HG03460 (cell line): ENCODE results near the gene PLPP3.

Source experiments
- ATAC-seq: cut with Tn5 transposase; IDR thresholded peaks from one replicate; pipeline ENCODE4 v1.9.1; 2021; ENCODE audit not compliant: unreplicated experiment

The PLPP3 gene

DNA sequence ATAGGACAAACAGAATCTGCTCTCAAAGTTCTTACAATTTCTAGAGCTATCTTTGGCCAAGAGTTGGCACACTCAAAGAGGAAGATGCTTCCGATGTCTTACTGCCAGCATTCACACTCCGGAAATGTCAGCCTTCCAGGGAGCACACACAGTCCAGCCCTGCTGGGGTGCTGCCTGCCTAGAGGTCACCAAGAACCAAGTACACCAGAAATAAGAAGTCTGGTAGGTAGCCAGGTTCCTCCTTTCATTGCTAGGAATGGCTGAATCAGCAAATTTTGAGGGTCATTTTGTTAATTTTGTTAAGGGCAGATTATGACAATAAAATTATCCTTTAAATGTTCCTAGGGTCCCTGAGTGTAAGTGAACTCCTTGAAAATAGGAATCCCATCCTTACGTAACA, 77.5 kb downstream of the PLPP3 start:
- ATAC-seq: no peak

DNA sequence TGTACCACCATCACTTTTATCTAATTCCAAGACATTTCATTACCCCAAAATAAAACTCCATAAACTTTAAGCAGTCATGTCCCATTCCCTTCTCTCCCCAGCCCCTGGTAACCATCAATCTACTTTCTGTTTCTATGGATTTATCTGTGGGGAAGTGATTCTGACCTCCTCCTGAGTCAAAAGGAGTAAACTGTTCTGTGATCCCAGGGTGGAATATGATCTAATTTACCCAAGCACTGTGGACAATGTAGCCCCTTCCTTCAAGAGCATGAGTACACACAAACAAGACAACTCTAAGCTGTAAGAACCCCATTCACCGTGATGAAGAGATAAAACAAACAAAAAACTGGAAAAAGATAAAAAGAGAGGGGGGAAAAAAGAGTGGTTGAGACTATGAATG, 77.9 kb downstream of the PLPP3 start:
- ATAC-seq: no peak

DNA sequence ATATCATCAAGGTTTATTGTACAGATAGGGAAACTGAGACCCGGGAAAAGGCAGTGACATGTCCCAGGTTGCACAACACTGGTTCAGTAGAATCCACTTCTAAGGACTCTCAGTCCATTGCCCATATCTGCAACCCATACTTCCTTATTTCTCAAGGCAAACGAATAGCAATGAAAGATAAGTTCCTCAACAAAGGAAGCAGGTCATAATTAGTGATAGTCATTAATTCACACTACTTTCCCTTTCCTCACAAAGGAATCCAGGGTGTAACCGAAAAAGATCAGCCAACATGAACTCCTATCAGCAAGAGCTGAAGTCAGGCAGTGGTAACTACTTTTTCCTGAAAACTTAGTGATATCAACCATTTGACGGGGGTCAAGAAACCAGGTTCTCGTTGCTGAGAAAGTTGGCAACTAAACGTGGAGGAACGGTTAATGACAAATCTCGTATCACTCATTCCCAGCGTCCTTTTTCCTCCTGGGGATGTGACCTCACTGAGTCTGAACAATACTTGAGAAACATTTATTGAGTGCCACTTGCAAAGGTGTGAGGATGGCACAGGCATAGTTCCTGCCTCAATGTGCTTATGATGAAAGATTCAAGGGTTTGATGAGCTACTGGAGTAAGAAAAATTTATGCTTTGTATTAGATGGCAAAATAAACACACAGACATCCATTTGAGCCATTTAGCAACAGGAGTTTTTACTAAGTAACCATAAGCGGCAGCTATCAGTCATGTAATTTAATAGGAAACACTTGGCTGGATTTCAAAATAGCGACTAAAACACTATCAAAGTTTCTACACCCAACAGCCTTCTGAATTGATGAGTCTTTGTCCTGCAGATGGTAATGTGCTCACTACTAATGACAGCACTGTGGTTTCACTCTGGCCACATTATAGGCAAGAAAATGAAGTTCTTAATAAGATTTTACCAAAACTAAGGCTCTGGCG, 82.3 kb downstream of the PLPP3 start:
- ATAC-seq: no peak

DNA sequence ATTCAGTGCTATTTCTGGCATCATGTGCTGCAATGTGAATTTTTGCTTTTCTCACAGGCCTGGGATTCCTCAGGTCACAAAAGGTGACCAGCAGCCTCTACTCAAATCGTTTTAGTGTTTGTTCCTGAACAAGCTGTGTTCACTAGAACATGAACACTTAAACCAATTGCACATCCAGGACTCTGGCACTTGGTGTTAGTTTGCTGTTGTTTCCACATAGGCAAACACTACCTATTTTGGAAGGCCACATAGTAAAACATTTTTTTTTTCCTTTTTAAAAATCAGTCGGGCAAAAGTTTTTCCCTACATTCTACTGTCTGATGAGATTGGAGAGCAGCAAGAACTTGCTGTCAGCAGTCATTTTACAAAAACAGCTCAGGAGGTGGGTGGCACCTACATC, 83.2 kb downstream of the PLPP3 start:
- no peak for ATAC-seq

DNA sequence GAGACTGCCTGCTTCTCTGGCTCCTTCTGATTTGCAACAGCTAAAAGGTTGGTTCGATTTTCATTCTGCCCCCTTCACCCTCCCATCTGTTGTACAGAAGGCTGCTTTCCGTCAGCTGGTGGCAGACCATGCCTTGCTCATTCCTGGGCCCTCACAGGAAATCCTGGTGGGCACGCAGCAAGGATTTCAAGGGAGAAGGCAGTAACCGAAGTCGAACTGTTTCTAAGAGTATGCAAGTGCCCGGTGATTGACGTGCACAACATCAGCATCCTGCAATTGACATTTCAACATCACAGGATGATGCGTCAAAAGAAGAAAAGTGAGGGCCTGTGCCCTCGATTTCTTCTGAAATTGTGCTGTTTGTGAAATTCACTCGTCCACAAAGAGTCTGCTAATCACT, 83.8 kb downstream of the PLPP3 start:
- no peak for ATAC-seq

DNA sequence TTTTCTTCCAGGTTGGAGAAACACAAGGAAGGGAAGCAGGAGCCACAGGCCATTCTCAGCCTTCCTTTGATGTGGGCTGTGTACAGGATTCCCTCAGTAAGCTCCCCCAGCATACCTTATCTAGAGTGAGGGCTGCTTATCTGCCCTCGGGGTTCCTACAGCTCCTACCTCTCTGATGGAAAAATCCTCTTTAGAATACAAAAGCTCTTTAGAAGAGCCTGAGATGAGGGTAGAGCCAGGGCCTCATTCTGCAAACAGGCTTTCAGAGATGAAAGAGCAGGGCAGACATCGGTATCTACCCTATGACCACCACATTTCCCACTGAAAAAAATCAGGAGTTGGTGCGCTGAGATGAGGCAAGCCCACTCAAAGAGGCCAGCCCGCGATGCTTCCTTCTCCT, 85.1 kb downstream of the PLPP3 start:
- no peak for ATAC-seq

DNA sequence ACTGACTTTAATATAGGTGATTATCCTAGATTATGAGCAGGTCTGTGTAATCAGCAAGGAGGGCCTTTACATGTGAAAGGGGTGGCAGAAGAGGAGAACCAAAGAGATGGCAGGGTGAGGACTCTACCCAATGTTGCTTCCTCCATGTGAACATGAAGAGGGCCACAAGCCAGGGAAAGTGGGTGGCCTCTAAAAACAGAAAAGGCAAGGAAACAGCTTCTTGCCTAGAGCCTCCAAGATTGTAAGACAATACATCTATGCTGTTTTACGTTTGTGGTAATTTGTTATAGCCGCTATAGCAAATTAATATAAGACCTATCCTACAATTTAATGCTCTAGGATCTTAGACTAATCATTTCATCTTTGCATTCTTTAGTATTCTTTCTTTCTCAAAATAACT, 85.5 kb downstream of the PLPP3 start:
- ATAC-seq: no peak

DNA sequence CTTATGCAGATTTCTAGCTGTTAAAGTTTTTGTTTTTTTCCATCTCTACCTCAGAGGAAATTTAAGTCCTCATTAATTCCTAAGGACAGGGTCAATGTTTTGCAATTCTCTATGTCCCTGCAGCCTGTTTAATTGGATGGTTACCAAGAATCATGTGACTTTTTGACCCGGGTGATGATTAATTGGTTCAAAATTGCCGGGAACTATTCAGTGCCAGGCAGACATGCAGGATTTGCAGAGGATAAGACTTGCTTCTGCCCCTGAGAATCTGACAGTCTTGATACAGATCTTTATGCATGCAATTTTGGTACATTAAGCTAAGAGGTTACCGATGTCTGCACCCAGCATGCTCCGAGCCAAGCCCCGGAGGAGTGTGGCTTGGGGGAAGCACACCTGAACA, 87.9 kb downstream of the PLPP3 start:
- no peak for ATAC-seq

DNA sequence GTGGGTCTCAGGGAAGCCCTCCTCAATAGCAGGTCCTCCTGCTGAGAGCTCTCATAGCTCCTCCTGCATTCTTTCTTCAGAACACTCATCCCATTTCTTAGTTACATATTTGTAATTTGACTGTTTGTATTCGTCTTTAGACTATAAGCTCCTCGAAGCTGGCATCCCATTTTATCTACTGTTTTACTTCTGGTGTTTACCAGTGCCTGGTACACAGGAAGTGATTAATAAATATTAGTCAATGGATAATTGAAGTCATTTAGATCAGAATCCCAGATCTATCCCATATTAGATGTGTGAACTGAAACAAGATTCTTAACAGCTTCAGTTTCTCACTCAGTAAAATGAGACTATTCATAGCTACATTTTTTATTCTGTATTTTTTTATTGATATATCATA, 88.7 kb downstream of the PLPP3 start:
- ATAC-seq: no peak

DNA sequence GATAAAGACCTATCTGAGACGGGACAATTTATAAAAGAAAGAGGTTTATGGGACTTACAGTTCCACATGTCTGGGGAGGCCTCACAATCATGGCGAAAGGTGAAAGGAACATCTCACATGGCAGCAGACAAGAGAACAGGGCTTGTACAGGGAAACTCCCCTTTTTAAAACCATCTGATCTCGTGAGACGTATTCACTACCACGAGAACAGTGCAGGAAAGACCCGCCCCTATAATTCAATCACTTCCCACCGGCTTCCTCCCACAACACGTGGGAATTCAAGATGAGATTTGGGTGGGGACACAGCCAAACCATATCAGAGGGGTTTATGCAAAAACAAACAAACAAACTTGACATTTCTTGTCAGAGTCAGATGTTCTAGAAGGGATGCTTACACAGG, 89.7 kb downstream of the PLPP3 start:
- no peak for ATAC-seq

DNA sequence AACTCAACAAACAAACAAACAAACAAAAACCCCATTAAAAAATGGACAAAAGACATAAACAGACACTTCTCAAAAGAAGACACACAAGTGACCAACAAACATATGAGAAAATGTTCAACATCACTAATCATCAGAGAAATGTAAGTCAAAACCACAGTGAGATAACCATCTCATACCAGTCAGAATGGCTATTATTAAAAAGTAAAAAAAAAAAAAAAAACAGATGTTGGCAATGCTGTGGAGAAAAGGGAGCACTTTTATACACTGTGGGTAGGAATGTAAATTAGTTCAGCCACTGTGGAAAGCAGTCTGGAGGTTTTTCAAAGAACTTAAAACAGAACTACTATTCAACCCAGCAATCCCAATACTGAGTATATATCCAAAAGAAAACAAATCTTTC, 94.7 kb downstream of the PLPP3 start:
- ATAC-seq: no peak

DNA sequence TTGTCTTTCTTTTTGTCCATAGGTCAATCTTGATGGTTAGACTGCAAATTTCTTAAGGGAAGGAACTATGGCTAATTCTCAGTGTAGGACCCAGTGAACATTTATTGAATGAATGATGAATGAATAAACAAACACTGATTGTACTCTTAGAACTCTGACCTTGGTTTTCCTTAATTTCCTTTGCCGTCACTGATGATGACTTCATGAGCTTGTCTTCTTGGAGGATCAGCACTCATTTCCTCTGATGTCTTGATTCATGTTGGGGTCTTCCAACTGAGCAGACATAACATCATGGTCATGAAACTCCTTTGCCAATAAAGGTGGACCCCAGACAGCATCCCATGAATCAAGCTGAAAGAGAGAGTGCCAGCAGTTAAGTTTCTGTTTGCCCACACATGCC, 96.3 kb downstream of the PLPP3 start:
- ATAC-seq: no peak

DNA sequence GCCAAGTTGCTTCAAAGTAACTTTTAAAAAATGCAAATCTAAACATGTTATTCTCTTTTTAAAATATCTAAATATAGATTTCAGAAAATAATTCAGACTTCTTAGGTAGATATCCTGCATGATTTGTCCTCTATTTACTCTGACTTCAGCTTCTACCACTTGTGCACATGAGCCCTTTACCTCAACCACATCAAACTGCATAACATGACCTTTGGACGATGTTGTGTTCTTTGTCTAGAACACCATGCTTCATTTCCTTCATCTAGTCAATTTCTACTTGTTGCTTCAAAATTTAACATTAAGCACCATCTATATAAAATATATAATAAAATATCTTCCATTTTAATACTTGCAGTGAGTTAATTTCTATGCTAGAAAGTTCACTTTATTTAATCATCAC, 96.9 kb downstream of the PLPP3 start:
- no peak for ATAC-seq

DNA sequence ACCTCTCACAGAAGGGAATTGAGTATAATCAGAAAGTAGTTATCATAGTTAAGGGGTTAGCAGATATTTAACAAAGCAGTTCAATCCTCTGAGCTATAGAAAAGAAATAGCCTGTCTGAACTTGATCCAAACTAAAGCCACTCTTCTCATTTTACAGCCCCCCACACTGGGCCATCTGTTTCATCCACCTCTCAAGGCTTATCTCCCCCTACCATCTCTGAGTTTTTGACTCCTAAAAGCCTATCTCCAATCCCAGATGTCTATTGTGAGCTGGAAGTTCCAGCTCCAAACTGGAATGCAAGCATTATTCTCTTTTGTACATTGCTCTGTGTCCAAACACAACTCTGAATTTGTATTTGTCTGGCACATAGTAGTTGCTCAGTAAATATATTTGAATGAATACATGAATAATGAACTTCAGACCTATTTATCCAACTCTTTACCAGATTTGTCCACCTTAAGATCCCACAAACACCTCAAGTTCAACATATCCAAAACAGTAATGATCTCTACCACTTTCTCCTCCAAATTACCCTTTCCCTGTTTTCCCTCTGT, 98.1 kb downstream of the PLPP3 start:
- ATAC-seq: no peak

DNA sequence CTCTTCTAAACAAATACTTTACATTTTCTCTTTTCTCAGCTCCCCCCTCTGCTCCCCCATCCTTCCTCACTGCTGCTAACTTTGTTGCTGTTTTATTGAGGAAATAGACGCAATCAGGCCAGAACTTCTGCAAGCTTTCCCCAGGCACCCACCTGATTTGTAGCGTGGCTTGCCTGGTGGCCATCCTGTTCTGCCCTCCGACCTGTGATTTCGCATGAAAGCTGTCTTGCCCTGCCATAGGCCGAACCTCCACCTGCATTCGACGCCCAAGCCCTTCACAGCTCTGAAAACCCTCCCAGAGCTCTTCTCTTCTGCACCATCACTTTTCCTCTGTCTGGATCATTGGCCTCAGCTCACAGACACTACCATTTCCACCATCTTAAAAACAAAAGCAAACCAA, 100.6 kb downstream of the PLPP3 start:
- no peak for ATAC-seq

DNA sequence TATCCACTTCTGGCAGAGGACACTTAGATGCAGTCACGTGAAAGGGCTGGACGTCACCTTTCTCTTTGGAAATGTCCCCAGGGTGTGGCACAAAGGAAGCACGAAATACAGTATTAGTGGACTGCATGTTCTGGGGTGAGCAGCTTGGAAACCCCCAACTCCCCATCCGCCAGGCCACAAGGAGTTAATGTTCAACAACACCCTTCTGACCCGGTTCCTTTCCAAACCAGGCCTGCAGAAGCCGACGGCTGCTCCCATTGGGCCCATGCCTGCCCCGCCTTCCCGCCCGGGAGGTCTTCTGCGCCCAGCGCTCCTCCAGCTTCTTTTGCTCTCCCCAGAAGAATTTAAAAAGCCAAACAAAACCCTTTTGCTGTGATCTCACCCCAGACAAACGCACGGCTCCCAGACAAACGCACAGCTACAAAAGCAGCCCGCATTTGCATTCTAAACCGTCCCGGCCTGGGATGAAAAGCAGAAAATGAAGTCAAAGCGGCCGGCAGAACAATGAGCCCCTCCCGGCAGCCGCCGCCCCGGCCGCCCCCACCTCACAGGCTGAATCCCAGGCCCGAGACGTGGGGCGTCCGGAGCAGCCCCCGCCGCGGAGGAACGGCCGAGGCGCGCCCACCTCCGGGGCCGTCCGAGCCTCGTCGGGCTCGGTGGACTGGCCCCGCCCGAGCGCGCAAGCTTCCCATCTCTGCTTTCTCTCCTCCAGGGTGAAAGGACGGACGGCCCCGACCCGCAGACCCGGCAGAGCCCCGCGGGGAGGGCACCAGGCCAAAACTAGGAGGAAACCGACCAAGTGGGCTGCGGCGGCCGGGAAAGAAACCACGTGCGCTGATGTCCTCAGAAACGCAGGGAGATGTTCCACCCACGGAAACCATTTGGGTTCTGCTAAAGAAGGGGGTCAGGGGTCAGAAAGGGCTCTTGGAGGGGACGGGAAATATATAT, 101.9 kb downstream of the PLPP3 start:
- ATAC-seq: no peak

DNA sequence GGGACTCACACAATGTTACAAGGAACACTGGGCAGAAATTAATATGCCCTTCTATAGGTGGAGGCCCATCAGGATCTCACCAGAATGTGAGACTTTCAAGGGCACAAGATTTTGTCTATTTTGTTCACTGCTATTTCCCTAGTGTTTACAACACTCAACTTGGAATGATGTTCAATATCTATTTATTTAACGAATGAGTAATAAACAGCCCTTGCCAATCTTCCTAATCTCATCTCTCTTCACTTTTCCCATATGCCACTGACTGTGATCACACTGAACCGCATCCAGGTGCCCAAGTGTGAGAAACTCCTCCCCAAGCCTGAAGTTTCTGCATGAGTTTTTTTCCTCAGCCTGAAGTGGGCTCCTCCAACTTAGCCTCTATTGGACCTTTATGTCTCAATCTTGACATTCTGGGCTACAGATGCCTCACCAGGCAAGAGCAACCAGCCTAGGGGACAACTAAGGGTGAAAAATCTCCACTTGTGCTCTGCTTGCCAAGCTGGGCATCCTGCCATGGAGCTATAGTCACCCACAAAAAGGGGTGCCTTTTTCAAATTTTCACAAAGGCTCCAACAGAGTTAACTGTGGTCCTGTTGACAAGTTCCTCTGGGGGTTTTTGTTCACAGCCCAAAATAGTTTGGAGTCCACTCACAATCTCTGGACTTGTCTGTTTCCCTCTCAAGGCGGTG, 105.6 kb downstream of the PLPP3 start:
- ATAC-seq: no peak

DNA sequence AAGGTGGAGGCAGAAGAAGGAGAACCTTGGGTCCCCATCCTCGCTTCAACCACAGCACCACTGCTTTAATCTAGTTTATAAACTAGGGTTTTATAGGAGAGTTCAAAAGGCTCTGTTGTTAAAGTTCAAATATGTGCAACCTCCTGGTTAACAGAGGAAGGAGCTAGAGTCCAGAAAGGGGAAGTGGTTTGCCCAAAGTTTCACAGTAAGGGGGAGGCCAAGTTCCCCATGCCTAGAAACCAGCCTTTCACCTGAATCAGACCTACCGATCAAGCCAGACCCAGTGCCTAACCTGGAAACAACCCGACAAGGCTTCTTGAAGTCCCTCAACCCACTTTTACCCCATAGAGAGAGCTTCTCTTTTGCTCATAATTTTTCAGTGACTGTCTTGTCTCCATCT, 106.5 kb downstream of the PLPP3 start:
- peak; percentile 84 for ATAC-seq

DNA sequence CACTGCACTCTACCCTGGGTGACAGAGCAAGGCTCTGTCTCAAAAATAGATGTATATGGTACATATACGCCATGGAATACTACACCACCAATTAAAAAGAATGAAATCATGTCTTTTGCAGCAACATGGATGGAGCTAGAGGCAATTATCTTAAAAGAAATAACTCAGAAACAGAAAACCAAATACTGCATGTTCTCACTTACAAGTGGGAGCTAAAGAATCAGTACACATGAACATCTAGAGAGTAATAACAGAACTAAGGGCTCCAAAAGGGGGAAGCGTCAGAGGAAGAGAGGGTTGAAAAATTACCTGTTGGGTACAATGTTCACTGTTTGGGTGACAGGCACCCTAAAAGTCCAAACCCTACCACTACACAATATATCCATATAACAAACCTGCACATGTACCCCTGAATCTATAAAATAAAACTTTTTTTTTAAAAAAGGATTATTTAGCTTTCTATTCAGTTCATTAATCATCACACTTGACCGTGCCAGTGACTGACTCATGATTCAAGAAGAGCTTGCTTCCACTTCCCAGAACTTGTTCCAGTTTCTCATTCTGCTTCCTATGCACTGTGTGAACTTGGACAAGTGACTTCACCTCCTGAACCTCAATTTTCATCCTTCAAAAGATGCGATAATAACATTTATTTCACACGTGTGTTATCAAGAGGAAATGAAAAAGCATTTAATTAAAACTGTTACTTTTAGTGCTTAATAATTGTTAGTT, 109.6 kb downstream of the PLPP3 start:
- no peak for ATAC-seq

DNA sequence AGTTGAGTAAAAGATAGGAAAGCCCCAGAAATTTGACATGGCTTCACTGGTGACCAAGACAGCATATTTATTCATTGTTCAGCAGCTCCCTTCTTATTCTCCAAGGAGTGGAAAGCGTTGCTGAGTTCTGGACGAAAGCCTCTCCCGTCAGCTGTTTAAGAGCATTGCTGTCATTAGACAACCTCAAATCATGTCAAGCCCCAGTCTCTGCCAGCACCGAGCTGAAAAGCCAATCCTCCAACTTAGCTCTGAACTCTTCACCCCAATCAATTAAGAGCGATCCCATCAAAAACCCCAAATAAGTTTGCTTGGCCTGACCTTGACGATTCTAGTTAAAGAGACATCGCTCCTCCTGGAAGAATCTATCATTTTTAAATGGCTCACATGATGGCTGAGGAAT, 110.8 kb downstream of the PLPP3 start:
- no peak for ATAC-seq
